K562 (cell line): Measurements from ENCODE around the gene CRPPA. TPM values are rescaled to one million over a fixed set of nuclear protein-coding genes. Genes with fewer than 3 reads are reported as not detected.

Experiments
- CC2D1A ChIP-seq: fragments of 450-650 bp; IDR thresholded peaks from 2 replicates; pipeline ENCODE4 v1.6.1; 2017; ENCODE audit warnings: mild to moderate bottlenecking
- EGR1 ChIP-seq: fragments of 450-650 bp; conservative IDR thresholded peaks from 2 replicates; pipeline ENCODE4 v1.6.1; 2017; ENCODE audit warnings: mild to moderate bottlenecking
- ESRRB ChIP-seq: fragments of 250-450 bp; sonication (Bioruptor Pico); IDR thresholded peaks from 2 replicates; pipeline ENCODE4 v1.5.0; 2020; ENCODE audit warnings: mild to moderate bottlenecking, moderate library complexity, borderline replicate concordance
- HCFC1 ChIP-seq: IDR thresholded peaks from 2 replicates; pipeline ENCODE4 v1.6.1; 2012; ENCODE audit warnings: low read depth, low read length, improper control_type of control experiment
- ILF3 ChIP-seq: fragments of 450-650 bp; IDR thresholded peaks from 2 replicates; pipeline ENCODE4 v1.6.1; 2018; ENCODE audit warnings: antibody characterized with exemption, mild to moderate bottlenecking, moderate library complexity, borderline replicate concordance
- KAT7 ChIP-seq: sonication (generic); formaldehyde crosslinking; IDR thresholded peaks from 2 replicates; pipeline ENCODE4 v1.8.0; 2022; ENCODE audit warnings: missing genetic modification reagents, mild to moderate bottlenecking, borderline replicate concordance
- MYNN ChIP-seq, 2 experiments: sonication (generic); formaldehyde crosslinking in 1 of 2; IDR thresholded peaks; 2 replicates each; pipeline versions ENCODE4 v1.5.0 to v1.6.1; 2016 to 2020; ENCODE audit warnings: antibody characterized with exemption in 1 of 2, missing genetic modification reagents in 1 of 2
- POLR2G ChIP-seq: fragments of 200-400 bp; formaldehyde crosslinking; IDR thresholded peaks from 2 replicates; pipeline ENCODE4 v1.6.1; 2017; ENCODE audit warnings: low read depth, mild to moderate bottlenecking, antibody characterized with exemption, low read length, moderate library complexity
- PTBP1 ChIP-seq: fragments of 200-400 bp; formaldehyde crosslinking; IDR thresholded peaks from 2 replicates; pipeline ENCODE4 v1.6.1; 2017; ENCODE audit warnings: low read depth, low read length
- PURB ChIP-seq: sonication (generic); formaldehyde crosslinking; IDR thresholded peaks from 2 replicates; pipeline ENCODE4 v1.9.0; 2021; ENCODE audit warnings: low read depth, mild to moderate bottlenecking, missing genetic modification reagents
- RBM17 ChIP-seq: fragments of 200-400 bp; formaldehyde crosslinking; IDR thresholded peaks from 2 replicates; pipeline ENCODE4 v1.6.1; 2017; ENCODE audit warnings: low read depth, mild to moderate bottlenecking, low read length, borderline replicate concordance
- SMARCE1 ChIP-seq: fragments of 450-650 bp; IDR thresholded peaks from 2 replicates; pipeline ENCODE4 v1.7.1; 2016; ENCODE audit warnings: mild to moderate bottlenecking
- TAF15 ChIP-seq: fragments of 200-400 bp; formaldehyde crosslinking; IDR thresholded peaks from 2 replicates; pipeline ENCODE4 v1.6.1; 2017; ENCODE audit warnings: mild to moderate bottlenecking, low read depth, low read length, moderate library complexity
- TCF15 ChIP-seq: fragments of 250-450 bp; sonication (Bioruptor Pico); IDR thresholded peaks from 2 replicates; pipeline ENCODE4 v1.8.0; 2022; ENCODE audit warnings: moderate library complexity, mild to moderate bottlenecking, inconsistent platforms
- TEAD2 ChIP-seq: fragments of 450-650 bp; IDR thresholded peaks from 2 replicates; pipeline ENCODE4 v1.6.1; 2016; ENCODE audit warnings: missing genetic modification characterization, control low read depth, missing compliant biosample characterization
- TRIM24 ChIP-seq, 2 experiments: fragments of 450-650 bp; IDR thresholded peaks; 2 replicates each; pipeline ENCODE4 v1.6.1; 2016
- ZBTB2 ChIP-seq: fragments of 450-650 bp; IDR thresholded peaks from 2 replicates; pipeline ENCODE4 v1.6.1; 2016; ENCODE audit warnings: antibody characterized with exemption
- ZHX1 ChIP-seq: fragments of 150-350 bp; conservative IDR thresholded peaks from 2 replicates; pipeline ENCODE4 v1.6.1; 2014; ENCODE audit warnings: low read length
- ZNF239 ChIP-seq: fragments of 250-450 bp; sonication (Bioruptor Pico); IDR thresholded peaks from 2 replicates; pipeline ENCODE4 v1.4.0; 2020; ENCODE audit warnings: mild to moderate bottlenecking
- ZNF639 ChIP-seq, 2 experiments: fragments of 200-800 bp in 1 of 2; sonication (Bioruptor generic) in 1 of 2; sonication (generic) in 1 of 2; formaldehyde crosslinking in 1 of 2; IDR thresholded peaks in 1 of 2; conservative IDR thresholded peaks in 1 of 2; 2 replicates each; pipeline versions ENCODE4 v1.5.0 to v1.6.1; 2016 to 2020; ENCODE audit warnings: missing compliant biosample characterization in 1 of 2, missing genetic modification characterization in 1 of 2, missing genetic modification reagents in 1 of 2
- ZNF655 ChIP-seq: fragments of 250-450 bp; sonication (Bioruptor Pico); IDR thresholded peaks from 2 replicates; pipeline ENCODE4 v1.5.0; 2021
- ZSCAN29 ChIP-seq: fragments of 450-650 bp; IDR thresholded peaks from 2 replicates; pipeline ENCODE4 v1.6.1; 2017
- polyA plus RNA-seq, 8 experiments: library from polyadenylated mRNA; depleted of rRNA in 4 of 8; stranded (reverse) in 5 of 8; unstranded in 3 of 8; fragments of >200 nt; fragmentation: Nextera tagmentation in 2 of 8; fragmentation: Illumina TruSeq in 1 of 8; extraction: Ambion mirVana in 2 of 8; extraction: Trizol in 1 of 8; gene quantifications; 2 replicates each; pipeline versions ENCODE4 v1.2.1 to v1.2.3, GENCODE V29; 2011 to 2014; ENCODE audit warnings: inconsistent platforms in 1 of 8, missing spikeins in 1 of 8
- total RNA-seq, 7 experiments: library from RNA; depleted of rRNA in 6 of 7; stranded (reverse); fragments of >200 nt in 6 of 7; fragmentation: Illumina TruSeq in 2 of 7; extraction: Trizol in 2 of 7; gene quantifications; 2 replicates each; pipeline versions ENCODE4 v1.2.1 to v1.2.3, GENCODE V29; 2011 to 2021; ENCODE audit warnings: low replicate concordance in 1 of 7

The CRPPA gene
- total and polyA plus RNA-seq, 9 of the 15 experiments (the other 6 are each of a cell fraction or from before 2014, with no cell fraction given), result 3.9 to 14.4 (median 7.8) TPM

GRCh38 chr7:16420649-16421332, 547 bp downstream of the CRPPA start (continued):
- no peak for TF ChIP-seq ZHX1
- 0 out of 2 replicates have a peak, but pooled peaks have one; percentile 16 for TF ChIP-seq MYNN (IDR thresholded peaks at IDR 0.05)
- no peak for TF ChIP-seq MYNN (CRISPR knock-in tag; IDR thresholded peaks at IDR 0.05)
- TF ChIP-seq TRIM24 (IDR thresholded peaks at IDR 0.05), result peak; percentile 16 to 34; a peak in 1 of 4 replicates
- no peak for TF ChIP-seq ZNF655 (CRISPR knock-in tag)
- no peak for TF ChIP-seq TCF15 (CRISPR knock-in tag)
- peak; percentile 17; the same call in 1 of the 2 replicates for TF ChIP-seq SMARCE1
- no peak for TF ChIP-seq KAT7 (CRISPR knock-in tag)
- TF ChIP-seq PTBP1, result no peak
- TF ChIP-seq ZNF239 (CRISPR knock-in tag), result no peak
- TF ChIP-seq ZBTB2, result peak; percentile 93
- TF ChIP-seq HCFC1, result no peak
- no peak for TF ChIP-seq TAF15
- TF ChIP-seq ZSCAN29, result no peak
- no peak for TF ChIP-seq EGR1
- no peak for TF ChIP-seq TEAD2 (tag)
- no peak for TF ChIP-seq RBM17
- peak; percentile 95 for TF ChIP-seq POLR2G
- TF ChIP-seq ZNF639 (CRISPR knock-in tag; conservative IDR thresholded peaks at IDR 0.05 in 1 of 2, IDR thresholded peaks at IDR 0.05 in 1 of 2), result peak in 1 of 2 experiments; percentile 69; a peak in 1 of 4 replicates
- no peak for TF ChIP-seq ESRRB (CRISPR knock-in tag)
- TF ChIP-seq ILF3, result 0 out of 2 replicates have a peak, but pooled peaks have one; percentile 65
- TF ChIP-seq CC2D1A, result no peak
- TF ChIP-seq PURB (CRISPR knock-in tag), result no peak
